RWPE2 (cell line): ENCODE measurements around the gene IL20RA.
"Not testable (repeated sequence)": the region's sequence is repeated elsewhere in the genome, so short reads cannot be mapped to it uniquely, and the experiment has no call there.

Source experiments
- ATAC-seq: fragments of 200-7000 bp; cut with Tn5 transposase; 3 replicates; pipeline ENCODE4 v1.9.1; 2021; ENCODE audit warnings: low read depth
- DNase-seq: peaks from one replicate; pipeline ENCODE4 v3.0.0-alpha.2; 2020; ENCODE audit warnings: low spot score
- H3K27ac ChIP-seq: fragments of 450-650 bp; 2 replicates; pipeline ENCODE4 v1.5.1; 2017; ENCODE audit warnings: mild to moderate bottlenecking; ENCODE audit not compliant: poor library complexity, severe bottlenecking
- H3K27me3 ChIP-seq: fragments of 250-450 bp; sonication (Bioruptor Pico); 2 replicates; pipeline ENCODE4 v1.5.1; 2021; ENCODE audit warnings: mild to moderate bottlenecking, moderate library complexity; ENCODE audit not compliant: insufficient read depth, poor library complexity, severe bottlenecking
- H3K36me3 ChIP-seq: fragments of 250-450 bp; sonication (Bioruptor Pico); 2 replicates; pipeline ENCODE4 v1.5.1; 2020; ENCODE audit warnings: low read depth, mild to moderate bottlenecking, moderate library complexity
- H3K4me1 ChIP-seq: fragments of 250-450 bp; sonication (Bioruptor Pico); 2 replicates; pipeline ENCODE4 v1.5.1; 2021; ENCODE audit warnings: mild to moderate bottlenecking, moderate library complexity; ENCODE audit not compliant: insufficient read depth, poor library complexity, severe bottlenecking
- H3K4me3 ChIP-seq: fragments of 250-450 bp; sonication (Bioruptor Pico); 2 replicates; pipeline ENCODE4 v1.5.1; 2021; ENCODE audit warnings: mild to moderate bottlenecking, moderate library complexity; ENCODE audit not compliant: severe bottlenecking
- H3K9me3 ChIP-seq: fragments of 250-450 bp; sonication (Bioruptor Pico); 2 replicates; pipeline ENCODE4 v1.5.1; 2021; ENCODE audit warnings: mild to moderate bottlenecking, moderate library complexity; ENCODE audit not compliant: severe bottlenecking
- TF ChIP-seq, protein P1 (sequence below): fragments of 450-650 bp; IDR thresholded peaks from one replicate; pipeline ENCODE4 v1.5.1; 2017; ENCODE audit warnings: mild to moderate bottlenecking, moderate library complexity; ENCODE audit not compliant: poor library complexity, severe bottlenecking

Gene IL20RA

GRCh38 chr6:137080711-137081110 is 35.9 kb upstream of the IL20RA start:
- H3K27me3 ChIP-seq = no peaks in the 10 kb centered on the region
- H3K4me3 ChIP-seq = no peak overlapping the region
- no peaks in the 10 kb centered on the region for H3K36me3 ChIP-seq
- ATAC-seq (no peak), DNase-seq (no peak)
- no peak overlapping the region for H3K27ac ChIP-seq
- TF ChIP-seq, protein P1, sequence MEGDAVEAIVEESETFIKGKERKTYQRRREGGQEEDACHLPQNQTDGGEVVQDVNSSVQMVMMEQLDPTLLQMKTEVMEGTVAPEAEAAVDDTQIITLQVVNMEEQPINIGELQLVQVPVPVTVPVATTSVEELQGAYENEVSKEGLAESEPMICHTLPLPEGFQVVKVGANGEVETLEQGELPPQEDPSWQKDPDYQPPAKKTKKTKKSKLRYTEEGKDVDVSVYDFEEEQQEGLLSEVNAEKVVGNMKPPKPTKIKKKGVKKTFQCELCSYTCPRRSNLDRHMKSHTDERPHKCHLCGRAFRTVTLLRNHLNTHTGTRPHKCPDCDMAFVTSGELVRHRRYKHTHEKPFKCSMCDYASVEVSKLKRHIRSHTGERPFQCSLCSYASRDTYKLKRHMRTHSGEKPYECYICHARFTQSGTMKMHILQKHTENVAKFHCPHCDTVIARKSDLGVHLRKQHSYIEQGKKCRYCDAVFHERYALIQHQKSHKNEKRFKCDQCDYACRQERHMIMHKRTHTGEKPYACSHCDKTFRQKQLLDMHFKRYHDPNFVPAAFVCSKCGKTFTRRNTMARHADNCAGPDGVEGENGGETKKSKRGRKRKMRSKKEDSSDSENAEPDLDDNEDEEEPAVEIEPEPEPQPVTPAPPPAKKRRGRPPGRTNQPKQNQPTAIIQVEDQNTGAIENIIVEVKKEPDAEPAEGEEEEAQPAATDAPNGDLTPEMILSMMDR = no peak
- no peaks in the 10 kb centered on the region for H3K9me3 ChIP-seq
- H3K4me1 ChIP-seq = no peaks in the 10 kb centered on the region

GRCh38 chr6:137076277-137077068 is 31.7 kb upstream of the IL20RA start:
- TF ChIP-seq, protein P1 = peak; percentile 90
- H3K27ac ChIP-seq = no peak overlapping the region
- DNase-seq = no peak
- no peak overlapping the region for H3K4me3 ChIP-seq
- no peaks in the 10 kb centered on the region for H3K9me3 ChIP-seq
- H3K27me3 ChIP-seq = no peaks in the 10 kb centered on the region
- H3K36me3 ChIP-seq = no peaks in the 10 kb centered on the region
- peak; percentile 99 for ATAC-seq
- H3K4me1 ChIP-seq = no peaks in the 10 kb centered on the region

DNA sequence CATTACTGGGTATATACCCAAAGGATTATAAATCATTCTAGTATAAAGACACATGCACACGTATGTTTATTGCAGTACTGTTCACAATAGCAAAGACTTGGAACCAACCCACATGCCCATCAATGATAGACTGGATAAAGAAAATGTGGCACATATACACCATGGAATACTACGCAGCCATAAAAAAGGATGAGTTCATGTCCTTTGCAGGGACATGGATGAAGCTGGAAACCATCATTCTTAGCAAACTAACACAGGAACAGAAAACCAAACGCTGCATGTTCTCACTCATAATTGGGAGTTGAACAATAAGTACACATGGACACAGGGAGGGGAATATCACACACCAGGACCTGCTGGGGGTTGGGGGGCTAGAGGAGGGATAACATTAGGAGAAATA is 31.0 kb upstream of the IL20RA start:
- not testable (repeated sequence) for ATAC-seq, H3K4me3 ChIP-seq, H3K4me1 ChIP-seq, DNase-seq, H3K9me3 ChIP-seq, H3K36me3 ChIP-seq, H3K27ac ChIP-seq, H3K27me3 ChIP-seq

DNA sequence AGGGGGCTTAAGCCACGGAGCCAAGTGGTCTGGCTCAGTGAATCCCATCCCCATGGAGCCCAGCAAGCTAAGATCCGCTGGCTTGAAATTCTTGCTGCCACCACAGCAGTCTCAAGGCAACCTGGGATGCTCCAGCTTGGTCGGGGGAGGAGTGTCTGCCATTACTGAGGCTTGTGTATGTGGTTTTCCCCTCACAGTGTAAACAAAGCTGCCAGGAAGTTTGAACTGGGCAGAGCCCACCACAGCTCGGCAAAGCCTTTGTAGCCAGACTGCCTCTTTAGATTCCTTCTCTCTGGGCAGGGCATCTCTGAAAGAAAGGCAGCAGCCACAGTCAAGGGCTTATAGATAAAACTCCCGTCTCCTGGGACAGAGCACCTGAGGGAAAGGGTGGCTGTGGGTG is 25.5 kb upstream of the IL20RA start:
- Histone ChIP-seq H3K4me1 (no peaks in the 10 kb centered on the region), H3K4me3 (no peak overlapping the region), H3K36me3 (no peaks in the 10 kb centered on the region), H3K9me3 (no peaks in the 10 kb centered on the region), H3K27ac (no peak overlapping the region), H3K27me3 (no peaks in the 10 kb centered on the region)
- DNase-seq = no peak
- no peak for ATAC-seq
- TF ChIP-seq, protein P1 = no peak

DNA sequence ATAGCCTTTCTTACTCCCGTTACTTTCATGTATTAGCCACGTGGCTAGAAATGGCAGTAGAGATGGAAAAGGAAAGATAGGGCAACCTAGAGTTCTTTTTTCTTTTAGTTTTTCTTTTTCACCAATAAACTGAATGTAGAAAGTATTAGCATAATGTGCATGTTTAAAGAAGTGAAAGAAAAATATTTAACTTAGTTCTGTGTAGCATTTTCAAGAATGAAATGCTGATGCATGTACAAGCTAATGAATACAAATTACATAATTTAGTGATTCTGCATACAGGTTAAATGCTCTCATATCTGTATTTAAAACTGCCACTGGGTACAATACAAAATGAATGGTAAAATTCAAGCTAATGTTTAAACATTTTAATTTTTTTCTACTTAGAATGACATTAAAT is 22.6 kb upstream of the IL20RA start:
- Histone ChIP-seq H3K27ac (no peak overlapping the region), H3K4me3 (no peak overlapping the region), H3K36me3 (no peaks in the 10 kb centered on the region), H3K4me1 (no peaks in the 10 kb centered on the region), H3K27me3 (no peaks in the 10 kb centered on the region), H3K9me3 (no peaks in the 10 kb centered on the region)
- DNase-seq = no peak
- TF ChIP-seq, protein P1 = no peak
- ATAC-seq = no peak
